Stomach (tissue), 9 donors: ENCODE results near the gene RYR3. TPM values are rescaled to one million over a fixed set of nuclear protein-coding genes. Genes with fewer than 3 reads are reported as not detected.
"Not testable (repeated sequence)": the region's sequence is repeated elsewhere in the genome, so short reads cannot be mapped to it uniquely, and the experiment has no call there.

ENCODE experiments used
- DNase-seq, 2 donors: peaks; one replicate each; pipeline versions ENCODE4 v3.0.0 to v3.0.0-alpha.2; 2013 to 2019
- H3K27ac ChIP-seq, 5 donors: fragments of 200-600 bp in 4 of 5; sonication (generic) in 4 of 5; one replicate each; pipeline ENCODE4 v1.5.1; 2013 to 2019; ENCODE audit warnings: mild to moderate bottlenecking in 1 of 5, moderate library complexity in 1 of 5
- H3K27me3 ChIP-seq, 3 donors: fragments of 200-600 bp; sonication (generic); one replicate each; pipeline ENCODE4 v1.5.1; 2017 to 2019; ENCODE audit warnings: mixed run types in 1 of 3
- H3K36me3 ChIP-seq, 4 donors: fragments of 200-600 bp; sonication (generic); 1 replicate in 3 of 4; 2 replicates in 1 of 4; pipeline ENCODE4 v1.5.1; 2016 to 2019
- H3K4me1 ChIP-seq, 4 donors: fragments of 200-600 bp; sonication (generic); one replicate each; pipeline ENCODE4 v1.5.1; 2016 to 2019
- H3K4me3 ChIP-seq, 4 donors: fragments of 200-600 bp; sonication (generic) in 3 of 4; one replicate each; pipeline ENCODE4 v1.5.1; 2016 to 2019; ENCODE audit warnings: mild to moderate bottlenecking in 1 of 4
- H3K9me3 ChIP-seq, 4 donors: fragments of 200-600 bp; sonication (generic); one replicate each; pipeline ENCODE4 v1.5.1; 2016 to 2019
- EP300 ChIP-seq: sonication (generic); formaldehyde crosslinking; IDR thresholded peaks from one replicate; pipeline ENCODE4 v1.6.1; 2017; ENCODE audit warnings: antibody characterized with exemption
- POLR2A ChIP-seq, 4 donors: fragments of 450-650 bp; IDR thresholded peaks; one replicate each; pipeline ENCODE4 v1.6.1; 2016; ENCODE audit warnings: antibody characterized with exemption in 4 of 4, control low read depth in 2 of 4, mild to moderate bottlenecking in 1 of 4, moderate library complexity in 1 of 4
- POLR2AphosphoS5 ChIP-seq, 3 donors: sonication (generic); formaldehyde crosslinking; IDR thresholded peaks; one replicate each; pipeline ENCODE4 v1.6.1; 2016; ENCODE audit warnings: antibody characterized with exemption in 3 of 3
- WGBS, 5 donors: extraction: QIAGEN DNeasy Blood & Tissue Kit in 3 of 5; methylation state at CpG; one replicate each; pipeline versions ENCODE4 v1.1.5 to v1.1.7; 2013 to 2018; 5-methylcytosine and 5-hydroxymethylcytosine counted together
- intact Hi-C: fragments of 100-400 bp; cut with DNase I; formaldehyde crosslinking; loops from one replicate; pipeline ENCODE4 v1.15.1; 2023; ENCODE audit warnings: low total_unique reads
- polyA plus RNA-seq, 3 donors: library from polyadenylated mRNA; stranded (reverse); fragments of 200-250 nt; gene quantifications; one replicate each; pipeline ENCODE4 v1.2.3, GENCODE V29; 2013
- total RNA-seq, 5 donors: library from RNA; depleted of rRNA; stranded (reverse); fragments of >200 nt; gene quantifications; one replicate each; pipeline versions ENCODE4 v1.1.0 to v1.2.3, GENCODE V29; 2014 to 2016
- TF ChIP-seq, protein P1 (sequence below), 7 experiments: fragments of 450-650 bp in 4 of 7; fragments of 200-600 bp in 3 of 7; sonication (generic) in 3 of 7; IDR thresholded peaks; one replicate each; pipeline ENCODE4 v1.5.1; 2016 to 2019; ENCODE audit warnings: antibody characterized with exemption in 7 of 7, control low read depth in 2 of 7, mild to moderate bottlenecking in 1 of 7
- donor health status: healthy with polysubstance abuse.
- donor health status: Bipolar disorder and iron deficiency.
- donor health status: healthy.

RYR3 gene
- total and polyA plus RNA-seq, 8 donors: 0.12 to 36.2 (median 4.0) TPM

DNA sequence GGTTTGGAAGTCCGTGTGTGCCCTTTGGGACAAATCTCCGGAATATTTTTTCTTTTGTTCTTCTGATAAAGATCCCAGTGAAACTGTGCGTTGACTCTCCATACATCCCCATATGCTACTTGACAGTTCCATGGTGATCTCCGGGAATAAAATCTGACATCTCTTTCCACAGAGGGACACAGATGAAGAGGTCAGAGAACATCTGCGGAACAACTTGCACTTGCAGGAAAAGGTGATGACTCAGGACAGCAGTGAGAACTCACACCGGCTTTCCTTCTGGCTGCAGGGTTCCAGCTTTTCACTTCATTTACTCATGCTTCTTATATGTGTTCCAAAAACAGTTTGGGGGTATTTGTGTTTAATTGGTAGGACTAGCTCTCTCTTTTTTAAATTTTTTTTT, 500.0 kb downstream of the RYR3 start:
- peaks cover 0 to 8% (median 0%) of the 10 kb centered on the region in 3 donors for H3K27me3 ChIP-seq
- TF ChIP-seq EP300: no peak
- no peak for TF ChIP-seq POLR2AphosphoS5 (IDR thresholded peaks at IDR 0.05)
- TF ChIP-seq, protein P1, sequence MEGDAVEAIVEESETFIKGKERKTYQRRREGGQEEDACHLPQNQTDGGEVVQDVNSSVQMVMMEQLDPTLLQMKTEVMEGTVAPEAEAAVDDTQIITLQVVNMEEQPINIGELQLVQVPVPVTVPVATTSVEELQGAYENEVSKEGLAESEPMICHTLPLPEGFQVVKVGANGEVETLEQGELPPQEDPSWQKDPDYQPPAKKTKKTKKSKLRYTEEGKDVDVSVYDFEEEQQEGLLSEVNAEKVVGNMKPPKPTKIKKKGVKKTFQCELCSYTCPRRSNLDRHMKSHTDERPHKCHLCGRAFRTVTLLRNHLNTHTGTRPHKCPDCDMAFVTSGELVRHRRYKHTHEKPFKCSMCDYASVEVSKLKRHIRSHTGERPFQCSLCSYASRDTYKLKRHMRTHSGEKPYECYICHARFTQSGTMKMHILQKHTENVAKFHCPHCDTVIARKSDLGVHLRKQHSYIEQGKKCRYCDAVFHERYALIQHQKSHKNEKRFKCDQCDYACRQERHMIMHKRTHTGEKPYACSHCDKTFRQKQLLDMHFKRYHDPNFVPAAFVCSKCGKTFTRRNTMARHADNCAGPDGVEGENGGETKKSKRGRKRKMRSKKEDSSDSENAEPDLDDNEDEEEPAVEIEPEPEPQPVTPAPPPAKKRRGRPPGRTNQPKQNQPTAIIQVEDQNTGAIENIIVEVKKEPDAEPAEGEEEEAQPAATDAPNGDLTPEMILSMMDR (IDR thresholded peaks at IDR 0.05): no peak
- no peak for TF ChIP-seq POLR2A (IDR thresholded peaks at IDR 0.05)
- WGBS, 5 donors: 72 to 89% (median 74%) methylated on average over 6 of the region's 6 CpGs
- no peaks in the 10 kb centered on the region for H3K4me1 ChIP-seq
- no peak for DNase-seq
- no peak overlapping the region for H3K27ac ChIP-seq
- no peaks in the 10 kb centered on the region for H3K9me3 ChIP-seq
- H3K36me3 ChIP-seq: no peaks in the 10 kb centered on the region
- intact Hi-C loops: no loop called here
- no peak overlapping the region for H3K4me3 ChIP-seq

DNA sequence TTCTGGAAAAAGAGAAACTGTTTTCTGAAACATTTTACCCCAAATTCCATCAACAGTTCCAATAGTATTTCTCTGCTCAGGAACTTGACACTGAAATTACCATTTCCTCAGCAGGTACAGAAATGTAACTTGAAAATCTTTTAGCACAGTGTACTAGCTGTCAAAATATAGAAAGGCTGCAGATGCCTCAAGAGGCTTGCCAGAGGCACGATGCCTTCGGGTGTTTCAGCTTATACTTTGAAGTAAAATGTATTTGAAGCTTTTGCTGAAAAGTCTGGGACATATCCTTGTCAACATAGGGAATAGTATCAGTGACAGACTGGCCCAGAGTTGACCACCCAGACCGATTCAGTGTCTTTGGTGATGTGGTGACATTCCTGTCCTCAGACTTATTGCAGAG, 503.1 kb downstream of the RYR3 start:
- Histone ChIP-seq H3K27ac (no peak overlapping the region), H3K27me3 (no peaks in the 10 kb centered on the region), H3K9me3 (no peaks in the 10 kb centered on the region), H3K4me3 (no peak overlapping the region), H3K4me1 (no peaks in the 10 kb centered on the region), H3K36me3 (no peaks in the 10 kb centered on the region)
- WGBS, 5 donors: 62 to 81% (median 74%) methylated on average over 3 of the region's 3 CpGs
- intact Hi-C loops: no loop called here
- peak in 1 of 2 donors; percentile 21 for DNase-seq
- TF ChIP-seq, protein P1 (IDR thresholded peaks at IDR 0.05): no peak
- TF ChIP-seq POLR2A (IDR thresholded peaks at IDR 0.05) (no peak), EP300 (no peak), POLR2AphosphoS5 (IDR thresholded peaks at IDR 0.05) (no peak)

DNA sequence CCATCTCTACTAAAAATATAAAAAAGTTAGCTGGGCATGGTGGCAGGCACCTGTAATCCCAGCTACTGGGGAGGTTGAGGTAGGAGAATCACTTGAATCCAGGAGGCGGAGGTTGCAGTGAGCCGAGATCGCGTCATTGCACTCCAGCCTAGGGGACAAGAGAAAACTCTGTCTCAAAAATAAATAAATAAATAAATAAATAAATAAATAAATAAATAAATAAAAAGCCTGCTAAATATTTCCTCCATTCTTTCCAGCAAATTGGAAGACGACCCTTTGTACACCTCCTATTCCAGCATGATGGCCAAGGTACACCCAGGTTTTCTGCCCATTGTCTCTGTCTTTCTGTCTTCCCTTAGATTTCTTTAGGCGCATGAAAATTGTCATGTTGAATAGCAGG, 508.7 kb downstream of the RYR3 start:
- H3K36me3 ChIP-seq, H3K4me3 ChIP-seq, DNase-seq, H3K27ac ChIP-seq, H3K27me3 ChIP-seq, intact Hi-C loops, H3K9me3 ChIP-seq, H3K4me1 ChIP-seq: not testable (repeated sequence)
- 94 to 98% (median 96%) methylated on average over 6 of the region's 6 CpGs for WGBS, 5 donors

DNA sequence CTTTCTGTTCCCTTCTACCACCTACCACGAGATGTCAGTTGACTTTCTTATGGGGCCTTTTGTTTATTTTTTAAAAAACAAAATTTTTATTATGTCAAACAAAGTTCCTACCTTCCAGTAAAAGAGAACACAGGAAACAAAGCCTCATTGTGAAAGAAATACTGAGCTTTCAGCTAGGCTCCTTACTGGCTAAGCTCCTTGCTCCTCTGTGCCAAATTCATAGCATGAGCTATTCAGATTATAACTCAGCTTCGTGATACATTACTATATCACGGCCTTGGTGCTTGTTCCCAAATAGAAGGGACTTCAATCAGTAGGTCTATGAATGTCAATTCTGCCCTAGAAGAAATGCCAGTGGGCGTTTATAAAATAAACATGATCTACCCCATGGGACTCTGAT, 511.7 kb downstream of the RYR3 start:
- Histone ChIP-seq H3K9me3 (no peaks in the 10 kb centered on the region), H3K4me3 (no peak overlapping the region), H3K36me3 (peaks cover 0 to 8% (median 0%) of the 10 kb centered on the region in 4 donors), H3K4me1 (no peaks in the 10 kb centered on the region), H3K27ac (no peak overlapping the region), H3K27me3 (no peaks in the 10 kb centered on the region)
- 41 to 64% (median 60%) methylated on average over 4 of the region's 4 CpGs for WGBS, 5 donors
- DNase-seq: no peak
- intact Hi-C loops: no loop called here
- TF ChIP-seq POLR2A (IDR thresholded peaks at IDR 0.05): no peak
- TF ChIP-seq POLR2AphosphoS5 (IDR thresholded peaks at IDR 0.05): no peak
- no peak for TF ChIP-seq EP300
- TF ChIP-seq, protein P1 (IDR thresholded peaks at IDR 0.05): no peak

DNA sequence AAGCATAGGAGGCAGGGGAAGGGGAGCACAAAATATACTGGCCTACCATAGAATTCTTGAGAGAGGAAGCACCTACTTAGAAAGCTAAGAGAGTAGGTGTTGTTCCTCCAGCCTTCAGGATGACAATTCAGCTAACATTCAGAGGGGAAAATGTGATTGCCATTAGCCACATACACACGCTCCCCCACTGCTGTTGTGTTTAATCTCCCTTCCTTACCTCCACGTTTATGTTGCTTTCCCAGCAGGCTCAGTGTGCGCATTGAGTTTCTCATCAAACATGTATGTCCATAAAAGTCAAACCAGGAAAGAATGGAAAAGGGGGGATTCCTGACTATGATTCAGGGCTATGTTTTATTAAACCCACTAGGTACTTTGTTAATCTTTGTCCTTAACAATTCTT, 512.4 kb downstream of the RYR3 start:
- intact Hi-C loops: no loop called here
- WGBS, 5 donors: 65 to 84% (median 73%) methylated on average over 3 of the region's 3 CpGs

More for the DNA sequence above, 512.4 kb downstream of the RYR3 start:
- Histone ChIP-seq H3K36me3 (peaks cover 0 to 9% (median 0%) of the 10 kb centered on the region in 4 donors), H3K9me3 (no peaks in the 10 kb centered on the region), H3K4me3 (no peak overlapping the region), H3K27ac (no peak overlapping the region), H3K4me1 (no peaks in the 10 kb centered on the region), H3K27me3 (no peaks in the 10 kb centered on the region)
- DNase-seq: no peak
- TF ChIP-seq EP300 (no peak), POLR2A (IDR thresholded peaks at IDR 0.05) (no peak), POLR2AphosphoS5 (IDR thresholded peaks at IDR 0.05) (no peak)
- TF ChIP-seq, protein P1 (IDR thresholded peaks at IDR 0.05): no peak
